ENCODE results near the gene C2CD4A.

The C2CD4A gene

GRCh38 chr15:62103431-62103830 lies 36.7 kb downstream of the C2CD4A start:
- no peak for DNase-seq (ENCODE audit: low spot score)

GRCh38 chr15:62104401-62104800 lies 37.6 kb downstream of the C2CD4A start:
- DNase-seq (ENCODE audit: low spot score) = no peak

GRCh38 chr15:62104846-62105245 lies 38.1 kb downstream of the C2CD4A start:
- no peak for DNase-seq (ENCODE audit: low spot score)

GRCh38 chr15:62105266-62105665 lies 38.5 kb downstream of the C2CD4A start:
- no peak for DNase-seq (ENCODE audit: low spot score)

GRCh38 chr15:62106096-62106495 lies 39.3 kb downstream of the C2CD4A start:
- no peak for DNase-seq (ENCODE audit: low spot score)

- no peak for DNase-seq (ENCODE audit: low spot score)
These were observed 40.9 kb downstream of the C2CD4A start for GRCh38 chr15:62107571-62108121.

- DNase-seq (ENCODE audit: low spot score) = no peak
These were observed 41.6 kb downstream of the C2CD4A start for GRCh38 chr15:62108411-62108810.

- DNase-seq (ENCODE audit: low spot score) = no peak
These were observed 42.7 kb downstream of the C2CD4A start for GRCh38 chr15:62109437-62109836.

GRCh38 chr15:62109982-62110851 lies 43.4 kb downstream of the C2CD4A start:
- DNase-seq (ENCODE audit: low spot score) = peak; percentile 27

- DNase-seq (ENCODE audit: low spot score) = no peak
These were observed 45.3 kb downstream of the C2CD4A start for GRCh38 chr15:62112081-62112480.

- peak; percentile 58 for DNase-seq (ENCODE audit: low spot score)
These were observed 46.1 kb downstream of the C2CD4A start for GRCh38 chr15:62112616-62113593.

- DNase-seq (ENCODE audit: low spot score) = no peak
These were observed 49.1 kb downstream of the C2CD4A start for GRCh38 chr15:62115847-62116246.

GRCh38 chr15:62118520-62119226 lies 51.9 kb downstream of the C2CD4A start:
- DNase-seq (ENCODE audit: low spot score) = no peak

- DNase-seq (ENCODE audit: low spot score) = peak; percentile 73
These were observed 52.6 kb downstream of the C2CD4A start for GRCh38 chr15:62119227-62119864.

GRCh38 chr15:62119874-62120273 lies 53.1 kb downstream of the C2CD4A start:
- DNase-seq (ENCODE audit: low spot score) = no peak
